AG04450 (cell line): ENCODE results near the gene SEC31A. TPM values are rescaled to one million over a fixed set of nuclear protein-coding genes. Genes with fewer than 3 reads are reported as not detected.
A peak's percentile ranks its signal among the peaks of the same experiment; 100 is the strongest.

ENCODE experiments used
- CTCF ChIA-PET: fragments of 300-600, 350-600 bp; formaldehyde crosslinking; extraction: SDS; loops from one replicate; lab custom pipeline; 2022; ENCODE audit warnings: antibody characterized with exemption, inconsistent platforms; lab: Charles Lee
- POLR2A ChIA-PET: fragments of 350-600 bp; formaldehyde crosslinking; extraction: SDS; loops from one replicate; lab custom pipeline; 2021; ENCODE audit warnings: antibody characterized with exemption, inconsistent platforms; lab: Yijun Ruan, JAX
- DNase-seq: peaks from one replicate; pipeline ENCODE4 v3.0.0-alpha.2; 2011; ENCODE audit warnings: low read depth, low spot score
- H3K27ac ChIP-seq: one replicate; pipeline ENCODE4 v1.5.1; 2012; ENCODE audit warnings: low read depth, low read length, control low read depth
- H3K27me3 ChIP-seq: one replicate; pipeline ENCODE4 v1.6.0; 2012; ENCODE audit warnings: low read length; ENCODE audit not compliant: control insufficient read depth, insufficient read depth
- H3K4me3 ChIP-seq: 2 replicates; pipeline ENCODE4 v1.5.1; 2011; ENCODE audit warnings: mild to moderate bottlenecking, low read depth, low read length, control low read depth
- H3K9me3 ChIP-seq: 2 replicates; pipeline ENCODE4 v1.5.1; 2012; ENCODE audit warnings: low read length; ENCODE audit not compliant: control insufficient read depth, insufficient read depth
- polyA plus RNA-seq: library from polyadenylated mRNA; depleted of rRNA; stranded (reverse); fragments of >200 nt; gene quantifications from 2 replicates; pipeline ENCODE4 v1.2.3, GENCODE V29; 2011
- TF ChIP-seq, protein P1 (sequence below): IDR thresholded peaks from 2 replicates; pipeline ENCODE4 v1.5.1; 2011; ENCODE audit warnings: low read depth, low read length, control low read depth, inconsistent platforms

The SEC31A gene
- polyA plus RNA-seq, 1 experiment, result 436 TPM

- Histone ChIP-seq H3K27ac (no peak overlapping the region), H3K9me3 (no peaks in the 10 kb centered on the region), H3K4me3 (no peak overlapping the region), H3K27me3 (no peaks in the 10 kb centered on the region)
- no peak for DNase-seq
- TF ChIP-seq, protein P1, sequence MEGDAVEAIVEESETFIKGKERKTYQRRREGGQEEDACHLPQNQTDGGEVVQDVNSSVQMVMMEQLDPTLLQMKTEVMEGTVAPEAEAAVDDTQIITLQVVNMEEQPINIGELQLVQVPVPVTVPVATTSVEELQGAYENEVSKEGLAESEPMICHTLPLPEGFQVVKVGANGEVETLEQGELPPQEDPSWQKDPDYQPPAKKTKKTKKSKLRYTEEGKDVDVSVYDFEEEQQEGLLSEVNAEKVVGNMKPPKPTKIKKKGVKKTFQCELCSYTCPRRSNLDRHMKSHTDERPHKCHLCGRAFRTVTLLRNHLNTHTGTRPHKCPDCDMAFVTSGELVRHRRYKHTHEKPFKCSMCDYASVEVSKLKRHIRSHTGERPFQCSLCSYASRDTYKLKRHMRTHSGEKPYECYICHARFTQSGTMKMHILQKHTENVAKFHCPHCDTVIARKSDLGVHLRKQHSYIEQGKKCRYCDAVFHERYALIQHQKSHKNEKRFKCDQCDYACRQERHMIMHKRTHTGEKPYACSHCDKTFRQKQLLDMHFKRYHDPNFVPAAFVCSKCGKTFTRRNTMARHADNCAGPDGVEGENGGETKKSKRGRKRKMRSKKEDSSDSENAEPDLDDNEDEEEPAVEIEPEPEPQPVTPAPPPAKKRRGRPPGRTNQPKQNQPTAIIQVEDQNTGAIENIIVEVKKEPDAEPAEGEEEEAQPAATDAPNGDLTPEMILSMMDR, result no peak
- ChIA-PET CTCF (interaction anchor here (0.7 to 1.2 kb wide), 2 partner anchors 169 to 446 kb away, joined by 3 read pairs; no protein-coding TSS in a partner anchor), POLR2A (no interaction called here)
Measured at GRCh38 chr4:82906469-82906868, 15.5 kb upstream of the SEC31A start.

DNA sequence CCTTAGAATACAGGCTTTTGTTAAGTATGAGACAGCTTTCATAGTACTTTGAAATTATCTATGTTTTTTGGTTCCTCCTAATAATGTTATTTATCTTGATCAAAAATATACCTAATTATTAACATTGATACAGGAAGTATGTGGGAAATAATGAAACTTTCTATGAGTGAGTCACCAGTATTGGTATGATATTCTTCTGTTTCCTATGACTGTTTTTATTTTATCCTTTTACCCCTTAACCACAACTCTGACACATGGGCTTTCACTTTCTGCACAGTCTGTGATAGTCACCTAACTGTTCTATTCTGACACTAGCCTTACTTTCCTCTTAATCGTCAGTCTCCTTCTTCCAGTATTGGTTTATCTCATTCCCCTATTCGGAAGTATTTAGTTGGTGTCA is 14.3 kb upstream of the SEC31A start:
- no peak overlapping the region for H3K27ac ChIP-seq
- no peak overlapping the region for H3K4me3 ChIP-seq
- ChIA-PET POLR2A (no interaction called here), CTCF (interaction anchor here (1.1 kb wide), 1 partner anchor 169 kb away, joined by 4 read pairs; no protein-coding TSS in a partner anchor)
- TF ChIP-seq, protein P1, result no peak
- H3K27me3 ChIP-seq, result no peaks in the 10 kb centered on the region
- DNase-seq, result no peak
- no peaks in the 10 kb centered on the region for H3K9me3 ChIP-seq

- Histone ChIP-seq H3K4me3 (no peak overlapping the region), H3K27ac (no peak overlapping the region), H3K27me3 (no peaks in the 10 kb centered on the region), H3K9me3 (no peaks in the 10 kb centered on the region)
- TF ChIP-seq, protein P1, result no peak
- no peak for DNase-seq
- CTCF ChIA-PET, result interaction anchor here (1.4 kb wide), 1 partner anchor 132 kb away, joined by 3 read pairs; the partner anchor contains the start of gene COPS4
- POLR2A ChIA-PET, result interaction anchor here (0.7 kb wide), 1 partner anchor 131 kb away, joined by 4 read pairs; no protein-coding TSS in a partner anchor
Measured at GRCh38 chr4:82903737-82904136, 12.8 kb upstream of the SEC31A start.

GRCh38 chr4:82901183-82901718 is 10.3 kb upstream of the SEC31A start:
- no peak for DNase-seq
- H3K9me3 ChIP-seq, result no peaks in the 10 kb centered on the region
- peak overlapping the region; percentile 99 for H3K27ac ChIP-seq
- H3K27me3 ChIP-seq, result no peaks in the 10 kb centered on the region
- ChIA-PET POLR2A (interaction anchor here (0.6 to 2.1 kb wide), 6 partner anchors 36 to 469 kb away, joined by 4 to 14 read pairs (median 6); partner anchors contain the start of gene COPS4), CTCF (interaction anchor here (0.7 to 1.0 kb wide), 2 partner anchors 12 to 380 kb away, joined by 3 read pairs; no protein-coding TSS in a partner anchor)
- TF ChIP-seq, protein P1, result no peak
- H3K4me3 ChIP-seq, result peak overlapping the region; percentile 86
